ENCODE results near the gene CDH13.

GRCh38 chr16:83306961-83307593, 680.3 kb downstream of the CDH13 start:
- TF ChIP-seq, protein P1, sequence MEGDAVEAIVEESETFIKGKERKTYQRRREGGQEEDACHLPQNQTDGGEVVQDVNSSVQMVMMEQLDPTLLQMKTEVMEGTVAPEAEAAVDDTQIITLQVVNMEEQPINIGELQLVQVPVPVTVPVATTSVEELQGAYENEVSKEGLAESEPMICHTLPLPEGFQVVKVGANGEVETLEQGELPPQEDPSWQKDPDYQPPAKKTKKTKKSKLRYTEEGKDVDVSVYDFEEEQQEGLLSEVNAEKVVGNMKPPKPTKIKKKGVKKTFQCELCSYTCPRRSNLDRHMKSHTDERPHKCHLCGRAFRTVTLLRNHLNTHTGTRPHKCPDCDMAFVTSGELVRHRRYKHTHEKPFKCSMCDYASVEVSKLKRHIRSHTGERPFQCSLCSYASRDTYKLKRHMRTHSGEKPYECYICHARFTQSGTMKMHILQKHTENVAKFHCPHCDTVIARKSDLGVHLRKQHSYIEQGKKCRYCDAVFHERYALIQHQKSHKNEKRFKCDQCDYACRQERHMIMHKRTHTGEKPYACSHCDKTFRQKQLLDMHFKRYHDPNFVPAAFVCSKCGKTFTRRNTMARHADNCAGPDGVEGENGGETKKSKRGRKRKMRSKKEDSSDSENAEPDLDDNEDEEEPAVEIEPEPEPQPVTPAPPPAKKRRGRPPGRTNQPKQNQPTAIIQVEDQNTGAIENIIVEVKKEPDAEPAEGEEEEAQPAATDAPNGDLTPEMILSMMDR (IDR thresholded peaks at IDR 0.05; ENCODE audit: low read depth, low read length, poor library complexity, severe bottlenecking) = no peak
- TF ChIP-seq EZH2phosphoT487 (IDR thresholded peaks at IDR 0.05; ENCODE audit: borderline replicate concordance, low read length) = no peak

All from DOHH2 (cell line).